CD14-positive monocyte (primary cell): ENCODE data around the gene KIAA0513. TPM values are rescaled to one million over a fixed set of nuclear protein-coding genes. Genes with fewer than 3 reads are reported as not detected.

Source experiments
- DNase-seq, 3 donors: peaks; one replicate each; pipeline ENCODE4 v3.0.0-alpha.2; 2011 to 2022
- H2AFZ ChIP-seq: 2 replicates; pipeline ENCODE4 v1.6.0; 2012; ENCODE audit warnings: mild to moderate bottlenecking, low read depth, low read length, inconsistent platforms; ENCODE audit not compliant: insufficient read depth, poor library complexity, severe bottlenecking
- H3K27ac ChIP-seq, 2 donors: 1 replicate in 1 of 2; 2 replicates in 1 of 2; pipeline ENCODE4 v1.5.1; 2012 to 2013; ENCODE audit warnings: low read length in 2 of 2, control low read depth in 1 of 2, inconsistent platforms in 1 of 2, low read depth in 1 of 2, mild to moderate bottlenecking in 1 of 2
- H3K27me3 ChIP-seq, 2 donors: one replicate each; pipeline versions ENCODE4 v1.6.0 to v1.6.1; 2011 to 2013; ENCODE audit warnings: low read length in 2 of 2; ENCODE audit not compliant: control insufficient read depth in 2 of 2, insufficient read depth in 2 of 2
- H3K36me3 ChIP-seq, 2 donors: replicated peaks in 1 of 2; 1 replicate in 1 of 2; 2 replicates in 1 of 2; pipeline versions ENCODE4 v1.5.1 to v1.6.1; 2012 to 2013; ENCODE audit warnings: low read length in 2 of 2, control low read depth in 1 of 2, inconsistent platforms in 1 of 2, mild to moderate bottlenecking in 1 of 2; ENCODE audit not compliant: insufficient read depth in 2 of 2, control insufficient read depth in 1 of 2
- H3K4me1 ChIP-seq, 2 donors: 1 replicate in 1 of 2; 2 replicates in 1 of 2; pipeline versions ENCODE4 v1.5.1 to v1.6.1; 2012 to 2013; ENCODE audit warnings: low read length in 2 of 2, control low read depth in 1 of 2, inconsistent platforms in 1 of 2, mild to moderate bottlenecking in 1 of 2, moderate library complexity in 1 of 2; ENCODE audit not compliant: insufficient read depth in 2 of 2, control insufficient read depth in 1 of 2
- H3K4me2 ChIP-seq: replicated peaks from 2 replicates; pipeline ENCODE3; 2012; ENCODE audit warnings: low read length, moderate library complexity, mild to moderate bottlenecking; ENCODE audit not compliant: poor library complexity, severe bottlenecking; ENCODE audit errors: extremely low read depth
- H3K4me3 ChIP-seq, 3 experiments: fragments of 200-600 bp in 1 of 3; sonication (generic) in 1 of 3; replicated peaks in 1 of 3; 1 replicate in 2 of 3; 2 replicates in 1 of 3; pipeline ENCODE4 v1.5.1; 2011 to 2013; ENCODE audit warnings: low read length in 3 of 3, mild to moderate bottlenecking in 3 of 3, control low read depth in 2 of 3, low read depth in 2 of 3, inconsistent platforms in 1 of 3, moderate library complexity in 1 of 3
- H3K79me2 ChIP-seq: 2 replicates; pipeline ENCODE4 v1.6.0; 2012; ENCODE audit warnings: mild to moderate bottlenecking, control low read depth, inconsistent platforms, low read length, moderate library complexity; ENCODE audit not compliant: insufficient read depth
- H3K9ac ChIP-seq: 2 replicates; pipeline ENCODE4 v1.6.0; 2017; ENCODE audit warnings: low read length, mild to moderate bottlenecking; ENCODE audit not compliant: insufficient read depth, poor library complexity, severe bottlenecking
- H3K9me3 ChIP-seq, 2 donors: replicated peaks in 1 of 2; 1 replicate in 1 of 2; 2 replicates in 1 of 2; pipeline versions ENCODE4 v1.5.1 to v1.6.1; 2012 to 2013; ENCODE audit warnings: low read length in 2 of 2, control low read depth in 1 of 2; ENCODE audit not compliant: control insufficient read depth in 1 of 2, insufficient read depth in 1 of 2
- H4K20me1 ChIP-seq: 2 replicates; pipeline ENCODE4 v1.6.0; 2012; ENCODE audit warnings: mild to moderate bottlenecking, low read length, control low read depth, moderate library complexity; ENCODE audit not compliant: insufficient read depth
- H3K27ac Mint-ChIP-seq, 7 donors: one replicate each; pipeline ENCODE4 v1.8.0; 2020; ENCODE audit warnings: mild to moderate bottlenecking in 7 of 7, mixed read lengths in 7 of 7, moderate library complexity in 6 of 7, inconsistent platforms in 2 of 7
- H3K27me3 Mint-ChIP-seq, 3 donors: one replicate each; pipeline ENCODE4 v1.8.0; 2021 to 2022; ENCODE audit warnings: low read depth in 3 of 3, mild to moderate bottlenecking in 3 of 3, mixed read lengths in 3 of 3, moderate library complexity in 3 of 3, inconsistent platforms in 1 of 3
- H3K36me3 Mint-ChIP-seq, 2 donors: one replicate each; pipeline ENCODE4 v1.8.0; 2020; ENCODE audit warnings: mixed read lengths in 2 of 2, inconsistent platforms in 1 of 2, mild to moderate bottlenecking in 1 of 2
- H3K4me1 Mint-ChIP-seq: one replicate; pipeline ENCODE4 v1.8.0; 2020; ENCODE audit warnings: mild to moderate bottlenecking, mixed read lengths
- H3K4me3 Mint-ChIP-seq, 2 donors: one replicate each; pipeline ENCODE4 v1.8.0; 2020; ENCODE audit warnings: mild to moderate bottlenecking in 2 of 2, mixed read lengths in 2 of 2, moderate library complexity in 1 of 2
- H3K9me3 Mint-ChIP-seq, 7 donors: one replicate each; pipeline ENCODE4 v1.8.0; 2020 to 2022; ENCODE audit warnings: mixed read lengths in 7 of 7, mild to moderate bottlenecking in 6 of 7, moderate library complexity in 6 of 7, inconsistent platforms in 2 of 7
- CTCF ChIP-seq: fragments of 200-600 bp; IDR thresholded peaks from one replicate; pipeline ENCODE4 v1.8.0; 2022; ENCODE audit warnings: antibody characterized with exemption, mild to moderate bottlenecking
- WGBS: methylation state at CpG from one replicate; pipeline ENCODE4 v1.1.5; 2013; ENCODE audit warnings: missing lambda C conversion rate; ENCODE audit not compliant: insufficient coverage; 5-methylcytosine and 5-hydroxymethylcytosine counted together
- intact Hi-C, 2 donors: fragments of 100-400 bp; cut with micrococcal nuclease; formaldehyde crosslinking; loops; one replicate each; pipeline versions ENCODE4 v1.15.0 to v1.15.1; 2023
- polyA plus RNA-seq, 3 donors: library from polyadenylated mRNA; depleted of rRNA in 1 of 3; unstranded in 2 of 3; stranded (reverse) in 1 of 3; fragments of 300-500 nt in 2 of 3; fragments of >200 nt in 1 of 3; fragmentation: Illumina TruSeq in 2 of 3; gene quantifications; 1 replicate in 2 of 3; 2 replicates in 1 of 3; pipeline ENCODE4 v1.2.3, GENCODE V29; 2012 to 2021

KIAA0513 gene
- polyA plus RNA-seq, 3 donors, result 21.4 to 77.5 (median 32.7) TPM

- Mint-ChIP-seq H3K4me1 (peaks cover 75% of the 10 kb centered on the region), H3K27me3 (peaks cover 0 to 5% (median 2%) of the 10 kb centered on the region in 3 donors), H3K27ac (peak overlapping the region; percentile 97 to 100 (median 98)), H3K4me3 (peak overlapping the region; percentile 75 to 85), H3K36me3 (peaks cover 50 to 70% of the 10 kb centered on the region in 2 donors), H3K9me3 (no peaks in the 10 kb centered on the region)
- peaks cover 48% of the 10 kb centered on the region for H4K20me1 ChIP-seq
- peak overlapping the region; percentile 62 for H3K9ac ChIP-seq
- peak overlapping the region in 2 of 3 experiments; percentile 15 to 61 for H3K4me3 ChIP-seq
- DNase-seq, result peak; percentile 25 to 61 (median 57)
- peak overlapping the region; percentile 88 to 91 for H3K27ac ChIP-seq
- peaks cover 64 to 83% of the 10 kb centered on the region in 2 donors for H3K4me1 ChIP-seq
- TF ChIP-seq CTCF, result peak; percentile 63
- H3K36me3 ChIP-seq, result peaks cover 35 to 47% of the 10 kb centered on the region in 2 donors
- WGBS, result 25% methylated on average over 6 of the region's 16 CpGs
- H3K27me3 ChIP-seq, result no peaks in the 10 kb centered on the region
- intact Hi-C loops, result no loop called here
- peak overlapping the region; percentile 72 for H3K4me2 ChIP-seq
- peaks cover 85% of the 10 kb centered on the region for H3K79me2 ChIP-seq
- H2AFZ ChIP-seq, result peak overlapping the region; percentile 29
- no peaks in the 10 kb centered on the region for H3K9me3 ChIP-seq
These were observed 28.7 kb downstream of the KIAA0513 start for GRCh38 chr16:85056211-85056748.

- no peak overlapping the region for H3K4me2 ChIP-seq
- Mint-ChIP-seq H3K27ac (peak overlapping the region in 4 of 7 donors; percentile 47 to 100 (median 62)), H3K36me3 (peaks cover 45 to 66% of the 10 kb centered on the region in 2 donors), H3K9me3 (no peaks in the 10 kb centered on the region), H3K4me3 (no peak overlapping the region), H3K4me1 (peaks cover 79% of the 10 kb centered on the region), H3K27me3 (peaks cover 0 to 3% (median 0%) of the 10 kb centered on the region in 3 donors)
- H3K4me3 ChIP-seq, result no peak overlapping the region
- 100% methylated on average over 3 of the region's 9 CpGs for WGBS
- peaks cover 35 to 42% of the 10 kb centered on the region in 2 donors for H3K36me3 ChIP-seq
- peaks cover 38% of the 10 kb centered on the region for H4K20me1 ChIP-seq
- H3K79me2 ChIP-seq, result peaks cover 79% of the 10 kb centered on the region
- H3K27me3 ChIP-seq, result no peaks in the 10 kb centered on the region
- no peak overlapping the region for H3K9ac ChIP-seq
- no peak for DNase-seq
- peaks cover 72 to 83% of the 10 kb centered on the region in 2 donors for H3K4me1 ChIP-seq
- intact Hi-C loops, result no loop called here
- H3K9me3 ChIP-seq, result no peaks in the 10 kb centered on the region
- H2AFZ ChIP-seq, result no peak overlapping the region
- H3K27ac ChIP-seq, result peak overlapping the region in 1 of 2 donors; percentile 88
- TF ChIP-seq CTCF, result no peak
These were observed 29.8 kb downstream of the KIAA0513 start for GRCh38 chr16:85057212-85057889.
